ENCODE data around the gene PLCB4. TPM values are rescaled to one million over a fixed set of nuclear protein-coding genes. Genes with fewer than 3 reads are reported as not detected.

The PLCB4 gene
- total RNA-seq, 1 experiment from 2014 or later = 12.6 TPM

DNA sequence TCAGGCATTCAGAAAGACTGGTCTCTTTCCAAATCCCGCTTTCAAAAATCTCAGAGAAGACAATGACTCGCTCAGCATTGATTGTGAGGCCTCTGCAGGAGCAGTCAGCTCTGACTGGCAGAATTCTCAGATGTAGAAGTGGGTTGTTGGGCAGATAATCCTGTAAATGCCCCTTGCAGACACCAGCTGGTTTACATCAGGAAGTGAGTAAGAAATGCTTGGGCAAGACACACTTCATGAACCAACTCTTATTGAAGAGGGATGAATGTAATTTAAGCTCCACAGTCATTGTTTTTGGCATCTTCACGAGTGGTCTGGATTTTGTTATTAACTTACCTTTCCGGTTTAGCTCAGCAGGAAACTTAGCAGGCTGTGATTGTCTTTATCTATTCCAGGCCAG, 166.6 kb downstream of the PLCB4 start:
- DNase-seq (ENCODE audit: low spot score) (no peak), ATAC-seq (no peak)
- H3K36me3 Mint-ChIP-seq = peaks cover 3% of the 10 kb centered on the region
- no peak overlapping the region for H3K27ac Mint-ChIP-seq
- ChIA-PET POLR2A (no interaction called here), CTCF (no interaction called here)
- H3K27me3 Mint-ChIP-seq (ENCODE audit: low read depth) = no peaks in the 10 kb centered on the region
- TF ChIP-seq GRHL2 (CRISPR knock-in tag; IDR thresholded peaks at IDR 0.05; ENCODE audit: insufficient replicate concordance, severe bottlenecking) (no peak), OVOL2 (CRISPR knock-in tag; IDR thresholded peaks at IDR 0.05; ENCODE audit: borderline replicate concordance) (no peak), FOXJ3 (CRISPR knock-in tag; IDR thresholded peaks at IDR 0.05; ENCODE audit: borderline replicate concordance) (no peak), ZNF263 (CRISPR knock-in tag; IDR thresholded peaks at IDR 0.05; ENCODE audit: low read depth) (no peak), GTF2I (CRISPR knock-in tag; conservative IDR thresholded peaks at IDR 0.05) (no peak), CREB1 (CRISPR knock-in tag; IDR thresholded peaks at IDR 0.05) (no peak), ESRRA (CRISPR knock-in tag; IDR thresholded peaks at IDR 0.05; ENCODE audit: borderline replicate concordance) (no peak), MXD4 (CRISPR knock-in tag; IDR thresholded peaks at IDR 0.05; ENCODE audit: borderline replicate concordance) (no peak), ELF4 (CRISPR knock-in tag; IDR thresholded peaks at IDR 0.05; ENCODE audit: low read depth) (no peak), PRRX2 (CRISPR knock-in tag; IDR thresholded peaks at IDR 0.05) (no peak), ZNF671 (CRISPR knock-in tag; IDR thresholded peaks at IDR 0.05) (no peak)
- TF ChIP-seq, protein P1, sequence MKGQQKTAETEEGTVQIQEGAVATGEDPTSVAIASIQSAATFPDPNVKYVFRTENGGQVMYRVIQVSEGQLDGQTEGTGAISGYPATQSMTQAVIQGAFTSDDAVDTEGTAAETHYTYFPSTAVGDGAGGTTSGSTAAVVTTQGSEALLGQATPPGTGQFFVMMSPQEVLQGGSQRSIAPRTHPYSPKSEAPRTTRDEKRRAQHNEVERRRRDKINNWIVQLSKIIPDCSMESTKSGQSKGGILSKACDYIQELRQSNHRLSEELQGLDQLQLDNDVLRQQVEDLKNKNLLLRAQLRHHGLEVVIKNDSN (CRISPR knock-in tag; IDR thresholded peaks at IDR 0.05) = no peak
- TF ChIP-seq, protein P2, sequence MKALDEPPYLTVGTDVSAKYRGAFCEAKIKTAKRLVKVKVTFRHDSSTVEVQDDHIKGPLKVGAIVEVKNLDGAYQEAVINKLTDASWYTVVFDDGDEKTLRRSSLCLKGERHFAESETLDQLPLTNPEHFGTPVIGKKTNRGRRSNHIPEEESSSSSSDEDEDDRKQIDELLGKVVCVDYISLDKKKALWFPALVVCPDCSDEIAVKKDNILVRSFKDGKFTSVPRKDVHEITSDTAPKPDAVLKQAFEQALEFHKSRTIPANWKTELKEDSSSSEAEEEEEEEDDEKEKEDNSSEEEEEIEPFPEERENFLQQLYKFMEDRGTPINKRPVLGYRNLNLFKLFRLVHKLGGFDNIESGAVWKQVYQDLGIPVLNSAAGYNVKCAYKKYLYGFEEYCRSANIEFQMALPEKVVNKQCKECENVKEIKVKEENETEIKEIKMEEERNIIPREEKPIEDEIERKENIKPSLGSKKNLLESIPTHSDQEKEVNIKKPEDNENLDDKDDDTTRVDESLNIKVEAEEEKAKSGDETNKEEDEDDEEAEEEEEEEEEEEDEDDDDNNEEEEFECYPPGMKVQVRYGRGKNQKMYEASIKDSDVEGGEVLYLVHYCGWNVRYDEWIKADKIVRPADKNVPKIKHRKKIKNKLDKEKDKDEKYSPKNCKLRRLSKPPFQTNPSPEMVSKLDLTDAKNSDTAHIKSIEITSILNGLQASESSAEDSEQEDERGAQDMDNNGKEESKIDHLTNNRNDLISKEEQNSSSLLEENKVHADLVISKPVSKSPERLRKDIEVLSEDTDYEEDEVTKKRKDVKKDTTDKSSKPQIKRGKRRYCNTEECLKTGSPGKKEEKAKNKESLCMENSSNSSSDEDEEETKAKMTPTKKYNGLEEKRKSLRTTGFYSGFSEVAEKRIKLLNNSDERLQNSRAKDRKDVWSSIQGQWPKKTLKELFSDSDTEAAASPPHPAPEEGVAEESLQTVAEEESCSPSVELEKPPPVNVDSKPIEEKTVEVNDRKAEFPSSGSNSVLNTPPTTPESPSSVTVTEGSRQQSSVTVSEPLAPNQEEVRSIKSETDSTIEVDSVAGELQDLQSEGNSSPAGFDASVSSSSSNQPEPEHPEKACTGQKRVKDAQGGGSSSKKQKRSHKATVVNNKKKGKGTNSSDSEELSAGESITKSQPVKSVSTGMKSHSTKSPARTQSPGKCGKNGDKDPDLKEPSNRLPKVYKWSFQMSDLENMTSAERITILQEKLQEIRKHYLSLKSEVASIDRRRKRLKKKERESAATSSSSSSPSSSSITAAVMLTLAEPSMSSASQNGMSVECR (CRISPR knock-in tag; IDR thresholded peaks at IDR 0.05; ENCODE audit: borderline replicate concordance) = no peak
- TF ChIP-seq, protein P3, sequence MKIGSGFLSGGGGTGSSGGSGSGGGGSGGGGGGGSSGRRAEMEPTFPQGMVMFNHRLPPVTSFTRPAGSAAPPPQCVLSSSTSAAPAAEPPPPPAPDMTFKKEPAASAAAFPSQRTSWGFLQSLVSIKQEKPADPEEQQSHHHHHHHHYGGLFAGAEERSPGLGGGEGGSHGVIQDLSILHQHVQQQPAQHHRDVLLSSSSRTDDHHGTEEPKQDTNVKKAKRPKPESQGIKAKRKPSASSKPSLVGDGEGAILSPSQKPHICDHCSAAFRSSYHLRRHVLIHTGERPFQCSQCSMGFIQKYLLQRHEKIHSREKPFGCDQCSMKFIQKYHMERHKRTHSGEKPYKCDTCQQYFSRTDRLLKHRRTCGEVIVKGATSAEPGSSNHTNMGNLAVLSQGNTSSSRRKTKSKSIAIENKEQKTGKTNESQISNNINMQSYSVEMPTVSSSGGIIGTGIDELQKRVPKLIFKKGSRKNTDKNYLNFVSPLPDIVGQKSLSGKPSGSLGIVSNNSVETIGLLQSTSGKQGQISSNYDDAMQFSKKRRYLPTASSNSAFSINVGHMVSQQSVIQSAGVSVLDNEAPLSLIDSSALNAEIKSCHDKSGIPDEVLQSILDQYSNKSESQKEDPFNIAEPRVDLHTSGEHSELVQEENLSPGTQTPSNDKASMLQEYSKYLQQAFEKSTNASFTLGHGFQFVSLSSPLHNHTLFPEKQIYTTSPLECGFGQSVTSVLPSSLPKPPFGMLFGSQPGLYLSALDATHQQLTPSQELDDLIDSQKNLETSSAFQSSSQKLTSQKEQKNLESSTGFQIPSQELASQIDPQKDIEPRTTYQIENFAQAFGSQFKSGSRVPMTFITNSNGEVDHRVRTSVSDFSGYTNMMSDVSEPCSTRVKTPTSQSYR (CRISPR knock-in tag; IDR thresholded peaks at IDR 0.05) = no peak
- TF ChIP-seq, protein P4, sequence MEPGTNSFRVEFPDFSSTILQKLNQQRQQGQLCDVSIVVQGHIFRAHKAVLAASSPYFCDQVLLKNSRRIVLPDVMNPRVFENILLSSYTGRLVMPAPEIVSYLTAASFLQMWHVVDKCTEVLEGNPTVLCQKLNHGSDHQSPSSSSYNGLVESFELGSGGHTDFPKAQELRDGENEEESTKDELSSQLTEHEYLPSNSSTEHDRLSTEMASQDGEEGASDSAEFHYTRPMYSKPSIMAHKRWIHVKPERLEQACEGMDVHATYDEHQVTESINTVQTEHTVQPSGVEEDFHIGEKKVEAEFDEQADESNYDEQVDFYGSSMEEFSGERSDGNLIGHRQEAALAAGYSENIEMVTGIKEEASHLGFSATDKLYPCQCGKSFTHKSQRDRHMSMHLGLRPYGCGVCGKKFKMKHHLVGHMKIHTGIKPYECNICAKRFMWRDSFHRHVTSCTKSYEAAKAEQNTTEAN (CRISPR knock-in tag; IDR thresholded peaks at IDR 0.05) = no peak
- H3K4me3 Mint-ChIP-seq = no peak overlapping the region
- H3K9me3 Mint-ChIP-seq = peaks cover 7% of the 10 kb centered on the region
- peaks cover 2% of the 10 kb centered on the region for H3K4me1 Mint-ChIP-seq

DNA sequence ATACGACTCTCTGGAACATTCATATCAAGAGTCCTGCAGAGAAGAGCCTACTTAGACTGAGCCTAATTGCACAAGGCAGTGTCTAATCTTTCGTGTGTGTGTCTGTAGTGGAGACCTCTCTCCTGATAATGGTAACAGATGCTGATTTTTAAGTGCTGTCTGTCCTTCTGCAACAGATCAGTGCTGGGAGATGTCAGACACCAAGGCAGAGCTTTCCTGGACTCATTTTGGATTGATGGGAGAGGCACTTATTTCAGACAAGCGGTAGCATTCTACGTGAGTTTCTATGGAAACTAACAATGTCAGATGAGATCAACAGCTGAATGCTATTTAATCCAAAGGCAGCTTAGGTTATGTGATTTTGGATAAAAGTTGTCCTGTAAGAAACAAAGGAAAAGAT, 167.6 kb downstream of the PLCB4 start:
- POLR2A ChIA-PET = no interaction called here
- Mint-ChIP-seq H3K36me3 (peaks cover 3% of the 10 kb centered on the region), H3K4me3 (no peak overlapping the region), H3K27ac (no peak overlapping the region), H3K9me3 (peaks cover 7% of the 10 kb centered on the region), H3K4me1 (peaks cover 10% of the 10 kb centered on the region), H3K27me3 (ENCODE audit: low read depth) (no peaks in the 10 kb centered on the region)
- DNase-seq (ENCODE audit: low spot score) (no peak), ATAC-seq (no peak)
- CTCF ChIA-PET = no interaction called here
- TF ChIP-seq, protein P5, sequence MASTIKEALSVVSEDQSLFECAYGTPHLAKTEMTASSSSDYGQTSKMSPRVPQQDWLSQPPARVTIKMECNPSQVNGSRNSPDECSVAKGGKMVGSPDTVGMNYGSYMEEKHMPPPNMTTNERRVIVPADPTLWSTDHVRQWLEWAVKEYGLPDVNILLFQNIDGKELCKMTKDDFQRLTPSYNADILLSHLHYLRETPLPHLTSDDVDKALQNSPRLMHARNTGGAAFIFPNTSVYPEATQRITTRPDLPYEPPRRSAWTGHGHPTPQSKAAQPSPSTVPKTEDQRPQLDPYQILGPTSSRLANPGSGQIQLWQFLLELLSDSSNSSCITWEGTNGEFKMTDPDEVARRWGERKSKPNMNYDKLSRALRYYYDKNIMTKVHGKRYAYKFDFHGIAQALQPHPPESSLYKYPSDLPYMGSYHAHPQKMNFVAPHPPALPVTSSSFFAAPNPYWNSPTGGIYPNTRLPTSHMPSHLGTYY (CRISPR knock-in tag; IDR thresholded peaks at IDR 0.05) = no peak
- TF ChIP-seq ZBTB21 (CRISPR knock-in tag; IDR thresholded peaks at IDR 0.05; ENCODE audit: borderline replicate concordance) (no peak), ETV6 (CRISPR knock-in tag; IDR thresholded peaks at IDR 0.05) (no peak), ZNF138 (CRISPR knock-in tag; conservative IDR thresholded peaks at IDR 0.05) (no peak), TEAD4 (CRISPR knock-in tag; IDR thresholded peaks at IDR 0.05) (no peak)
- TF ChIP-seq, protein P6, sequence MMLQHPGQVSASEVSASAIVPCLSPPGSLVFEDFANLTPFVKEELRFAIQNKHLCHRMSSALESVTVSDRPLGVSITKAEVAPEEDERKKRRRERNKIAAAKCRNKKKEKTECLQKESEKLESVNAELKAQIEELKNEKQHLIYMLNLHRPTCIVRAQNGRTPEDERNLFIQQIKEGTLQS (CRISPR knock-in tag; conservative IDR thresholded peaks at IDR 0.05) = no peak
- TF ChIP-seq, protein P7, sequence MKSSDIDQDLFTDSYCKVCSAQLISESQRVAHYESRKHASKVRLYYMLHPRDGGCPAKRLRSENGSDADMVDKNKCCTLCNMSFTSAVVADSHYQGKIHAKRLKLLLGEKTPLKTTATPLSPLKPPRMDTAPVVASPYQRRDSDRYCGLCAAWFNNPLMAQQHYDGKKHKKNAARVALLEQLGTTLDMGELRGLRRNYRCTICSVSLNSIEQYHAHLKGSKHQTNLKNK (CRISPR knock-in tag; IDR thresholded peaks at IDR 0.05) = no peak
- TF ChIP-seq, protein P8, sequence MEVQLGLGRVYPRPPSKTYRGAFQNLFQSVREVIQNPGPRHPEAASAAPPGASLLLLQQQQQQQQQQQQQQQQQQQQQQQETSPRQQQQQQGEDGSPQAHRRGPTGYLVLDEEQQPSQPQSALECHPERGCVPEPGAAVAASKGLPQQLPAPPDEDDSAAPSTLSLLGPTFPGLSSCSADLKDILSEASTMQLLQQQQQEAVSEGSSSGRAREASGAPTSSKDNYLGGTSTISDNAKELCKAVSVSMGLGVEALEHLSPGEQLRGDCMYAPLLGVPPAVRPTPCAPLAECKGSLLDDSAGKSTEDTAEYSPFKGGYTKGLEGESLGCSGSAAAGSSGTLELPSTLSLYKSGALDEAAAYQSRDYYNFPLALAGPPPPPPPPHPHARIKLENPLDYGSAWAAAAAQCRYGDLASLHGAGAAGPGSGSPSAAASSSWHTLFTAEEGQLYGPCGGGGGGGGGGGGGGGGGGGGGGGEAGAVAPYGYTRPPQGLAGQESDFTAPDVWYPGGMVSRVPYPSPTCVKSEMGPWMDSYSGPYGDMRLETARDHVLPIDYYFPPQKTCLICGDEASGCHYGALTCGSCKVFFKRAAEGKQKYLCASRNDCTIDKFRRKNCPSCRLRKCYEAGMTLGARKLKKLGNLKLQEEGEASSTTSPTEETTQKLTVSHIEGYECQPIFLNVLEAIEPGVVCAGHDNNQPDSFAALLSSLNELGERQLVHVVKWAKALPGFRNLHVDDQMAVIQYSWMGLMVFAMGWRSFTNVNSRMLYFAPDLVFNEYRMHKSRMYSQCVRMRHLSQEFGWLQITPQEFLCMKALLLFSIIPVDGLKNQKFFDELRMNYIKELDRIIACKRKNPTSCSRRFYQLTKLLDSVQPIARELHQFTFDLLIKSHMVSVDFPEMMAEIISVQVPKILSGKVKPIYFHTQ (CRISPR knock-in tag; IDR thresholded peaks at IDR 0.05) = no peak

Measured in WTC11 (cell line).